GM12865 (cell line): Measurements from ENCODE around the gene ID1.

Experiments
- DNase-seq: peaks from one replicate; pipeline ENCODE4 v3.0.0; 2010; ENCODE audit warnings: low read depth
- H3K4me3 ChIP-seq: 2 replicates; pipeline ENCODE4 v1.5.1; 2011; ENCODE audit warnings: mild to moderate bottlenecking, low read depth, low read length, control low read depth
- TF ChIP-seq, protein P1 (sequence below): IDR thresholded peaks from 2 replicates; pipeline ENCODE4 v1.5.1; 2011; ENCODE audit warnings: low read length, control low read depth, low read depth, inconsistent platforms; ENCODE audit not compliant: insufficient read depth; ENCODE audit errors: missing control alignments

Gene ID1

DNA sequence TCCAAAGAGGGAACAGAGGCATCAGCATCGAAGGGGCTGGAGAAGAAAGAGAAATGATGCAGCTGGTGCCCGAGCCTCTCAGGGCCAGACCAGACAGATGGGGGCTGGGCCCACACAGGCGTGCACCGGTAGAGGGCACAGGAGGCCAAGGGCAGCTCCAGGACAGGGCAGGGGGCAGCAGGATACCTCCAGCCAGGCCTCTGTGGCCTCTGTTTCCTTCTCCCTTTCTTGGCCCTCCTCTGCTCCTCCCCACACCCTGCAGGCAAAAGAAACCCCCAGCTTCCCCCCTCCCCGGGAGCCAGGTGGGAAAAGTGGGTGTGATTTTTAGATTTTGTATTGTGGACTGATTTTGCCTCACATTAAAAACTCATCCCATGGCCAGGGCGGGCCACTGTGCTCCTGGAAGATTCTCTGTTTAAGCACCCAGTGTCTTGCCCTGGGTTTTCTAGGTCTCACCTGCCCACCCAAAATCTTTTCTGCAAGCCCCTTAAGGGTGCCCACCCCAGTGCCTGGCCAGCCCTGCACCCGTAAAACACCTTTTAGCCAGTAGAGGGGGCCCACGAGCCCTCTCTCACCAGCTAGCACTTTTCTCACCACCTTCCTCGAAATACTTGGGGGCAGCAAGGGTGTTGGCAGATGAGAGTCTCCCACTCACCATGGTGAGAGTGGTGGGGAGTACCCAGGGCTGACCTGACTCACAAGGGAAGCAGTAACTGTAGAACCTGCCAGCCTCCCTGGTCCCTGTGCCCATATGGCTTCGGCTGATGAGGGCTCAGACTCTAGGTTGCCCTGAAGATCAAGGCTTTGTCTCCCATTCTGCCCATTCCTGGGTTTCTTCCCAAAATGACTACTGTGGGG, 35.7 kb upstream of the ID1 start:
- H3K4me3 ChIP-seq, result no peak overlapping the region
- TF ChIP-seq, protein P1, sequence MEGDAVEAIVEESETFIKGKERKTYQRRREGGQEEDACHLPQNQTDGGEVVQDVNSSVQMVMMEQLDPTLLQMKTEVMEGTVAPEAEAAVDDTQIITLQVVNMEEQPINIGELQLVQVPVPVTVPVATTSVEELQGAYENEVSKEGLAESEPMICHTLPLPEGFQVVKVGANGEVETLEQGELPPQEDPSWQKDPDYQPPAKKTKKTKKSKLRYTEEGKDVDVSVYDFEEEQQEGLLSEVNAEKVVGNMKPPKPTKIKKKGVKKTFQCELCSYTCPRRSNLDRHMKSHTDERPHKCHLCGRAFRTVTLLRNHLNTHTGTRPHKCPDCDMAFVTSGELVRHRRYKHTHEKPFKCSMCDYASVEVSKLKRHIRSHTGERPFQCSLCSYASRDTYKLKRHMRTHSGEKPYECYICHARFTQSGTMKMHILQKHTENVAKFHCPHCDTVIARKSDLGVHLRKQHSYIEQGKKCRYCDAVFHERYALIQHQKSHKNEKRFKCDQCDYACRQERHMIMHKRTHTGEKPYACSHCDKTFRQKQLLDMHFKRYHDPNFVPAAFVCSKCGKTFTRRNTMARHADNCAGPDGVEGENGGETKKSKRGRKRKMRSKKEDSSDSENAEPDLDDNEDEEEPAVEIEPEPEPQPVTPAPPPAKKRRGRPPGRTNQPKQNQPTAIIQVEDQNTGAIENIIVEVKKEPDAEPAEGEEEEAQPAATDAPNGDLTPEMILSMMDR, result peak; percentile 83
- DNase-seq, result peak; percentile 62

GRCh38 chr20:31570021-31570463, 35.0 kb upstream of the ID1 start:
- DNase-seq, result no peak
- TF ChIP-seq, protein P1, result no peak
- H3K4me3 ChIP-seq, result no peak overlapping the region

DNA sequence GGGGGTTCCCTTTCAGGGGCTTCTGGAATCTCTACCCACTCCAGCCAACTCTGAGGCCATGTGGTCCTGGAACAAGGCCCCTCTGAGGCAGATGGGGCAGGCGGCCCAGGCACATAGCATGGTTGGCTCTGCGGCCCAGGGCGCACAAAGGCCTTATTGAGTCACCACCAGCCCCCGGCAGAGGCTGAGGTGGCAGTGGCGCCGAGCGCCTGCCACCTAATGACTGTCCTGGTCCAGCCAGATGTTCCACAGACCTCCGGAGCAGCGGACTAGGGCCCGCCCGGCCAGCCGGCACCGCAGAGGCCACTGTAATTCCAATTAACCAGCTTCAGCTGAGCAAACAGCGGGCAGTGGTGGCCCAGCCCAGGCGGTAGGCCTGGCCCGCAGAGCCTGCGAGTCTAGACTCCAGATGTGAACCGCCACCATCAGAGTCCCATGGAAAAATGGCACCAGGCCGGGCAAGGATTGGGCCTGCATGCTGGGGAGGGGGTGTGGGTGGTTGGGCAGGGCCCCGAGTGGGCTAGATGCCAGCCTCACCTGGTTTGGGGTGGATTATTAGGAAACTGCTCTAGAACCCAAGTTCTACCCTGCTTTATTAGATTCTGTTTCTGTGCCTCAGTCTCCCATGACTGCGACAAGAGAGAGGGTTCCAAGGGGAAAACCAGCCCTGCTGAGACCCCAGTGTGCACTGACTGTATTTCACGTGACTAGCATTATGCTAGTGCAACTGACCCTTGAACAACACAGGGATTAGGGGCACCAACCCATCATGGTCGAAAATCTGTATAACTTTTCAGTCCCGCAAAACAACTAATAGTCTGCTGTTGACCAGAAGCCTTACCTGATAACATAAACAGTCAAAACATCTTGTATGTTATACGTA, 34.1 kb upstream of the ID1 start:
- TF ChIP-seq, protein P1, result no peak
- DNase-seq, result no peak
- no peak overlapping the region for H3K4me3 ChIP-seq

GRCh38 chr20:31572042-31572700, 32.9 kb upstream of the ID1 start:
- H3K4me3 ChIP-seq, result peak overlapping the region; percentile 71
- no peak for DNase-seq
- TF ChIP-seq, protein P1, result no peak

DNA sequence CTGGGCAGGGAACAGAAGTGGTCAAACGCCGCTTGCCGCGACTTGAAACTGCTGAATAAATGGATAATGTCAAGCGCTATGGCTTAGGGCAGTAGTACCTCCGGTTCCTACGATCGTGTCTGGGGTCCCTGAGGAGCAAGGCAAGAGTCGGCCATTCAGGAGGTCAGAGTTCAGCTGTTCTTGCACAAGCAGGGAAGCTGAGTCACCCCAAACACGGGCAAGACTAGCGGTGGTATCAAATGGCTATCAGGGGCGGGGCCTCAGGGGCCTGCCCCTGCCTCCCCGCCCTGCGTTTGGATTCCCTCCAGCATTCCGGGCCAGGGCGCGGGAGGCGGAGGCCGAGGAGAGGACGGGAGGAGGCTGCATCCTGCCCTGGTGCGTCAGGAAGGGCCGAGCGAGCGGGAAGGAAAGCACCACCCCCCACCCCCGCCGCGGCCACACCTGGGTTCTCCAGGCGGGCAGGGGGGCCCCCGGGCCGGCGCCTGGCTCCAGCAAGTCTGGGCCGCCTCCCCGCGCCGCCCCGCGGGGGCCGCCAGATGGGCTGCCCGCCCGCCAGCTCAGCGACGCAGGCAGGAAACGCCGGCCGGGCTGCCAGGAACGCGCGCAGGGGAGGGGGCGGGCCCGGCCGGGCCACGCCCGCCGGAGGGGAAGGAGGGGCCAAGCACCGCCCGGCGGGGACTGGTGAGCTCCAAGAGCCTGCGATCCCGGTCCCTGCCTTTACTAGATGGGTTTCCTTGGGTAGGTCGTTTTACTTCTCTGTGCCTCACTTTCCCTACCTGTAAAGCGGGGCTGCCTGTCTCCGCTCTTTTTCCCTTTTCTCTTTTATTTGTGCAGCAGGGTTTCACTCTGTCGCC, 32.2 kb upstream of the ID1 start:
- H3K4me3 ChIP-seq, result peak overlapping the region; percentile 74
- DNase-seq, result peak; percentile 94
- TF ChIP-seq, protein P1, result peak; percentile 5
